HCT116 (cell line): ENCODE data around the gene ASAP3. TPM values are rescaled to one million over a fixed set of nuclear protein-coding genes. Genes with fewer than 3 reads are reported as not detected.

Experiments used
- ATAC-seq: fragments of 200-7000 bp; cut with Tn5 transposase; 2 replicates; pipeline ENCODE4 v1.9.1; 2020; ENCODE audit warnings: mild to moderate bottlenecking, moderate library complexity
- BruUV-seq: library from RNA; stranded (reverse); fragments of 400-500 nt; replicated peaks from 2 replicates; lab custom pipeline; 2021; lab: Mats Ljungman, UMichigan
- CTCF ChIA-PET: fragments of 300-600 bp; sonication (Branson Sonifier 250); formaldehyde crosslinking; loops from one replicate; lab custom pipeline; 2021; ENCODE audit warnings: antibody characterized with exemption; lab: Charles Lee
- POLR2A ChIA-PET: fragments of 300-600, 350-600 bp; sonication (Branson Sonifier 250); formaldehyde crosslinking; loops from one replicate; lab custom pipeline; 2021; ENCODE audit warnings: antibody characterized with exemption; lab: Charles Lee
- RAD21 ChIA-PET, 2 experiments: fragments of 300-600 bp; sonication (Branson Sonifier 250); formaldehyde crosslinking; loops; one replicate each; lab custom pipeline; 2023; ENCODE audit warnings: low total read pairs in 2 of 2; ENCODE audit not compliant: uncharacterized antibody in 2 of 2, unreplicated experiment in 2 of 2, low non-redundant PET in 1 of 2; lab: Charles Lee
- DNase-seq: peaks from one replicate; pipeline ENCODE4 v3.0.0-alpha.2; 2010; ENCODE audit warnings: low read depth, low spot score
- H2AFZ ChIP-seq: fragments of 200-600 bp; shearing (Covaris generic), sonication (generic); 2 replicates; pipeline ENCODE4 v1.6.1; 2017; ENCODE audit warnings: low read depth, mixed run types, mixed read lengths, antibody characterized with exemption, low read length; ENCODE audit not compliant: poor library complexity, severe bottlenecking
- H3K27ac ChIP-seq: 2 replicates; pipeline ENCODE4 v1.5.1; 2012; ENCODE audit warnings: low read depth, low read length
- H3K27me3 ChIP-seq: fragments of 200-600 bp; sonication (generic); 2 replicates; pipeline ENCODE4 v1.6.1; 2016; ENCODE audit warnings: mixed run types, low read length, mixed read lengths; ENCODE audit not compliant: insufficient read depth
- H3K36me3 ChIP-seq, 2 experiments: fragments of 200-500 bp in 1 of 2; fragments of 200-600 bp in 1 of 2; sonication (Bioruptor generic) in 1 of 2; sonication (generic) in 1 of 2; 2 replicates each; pipeline versions ENCODE4 v1.5.1 to v1.6.1; 2014 to 2016; ENCODE audit warnings: low read length in 2 of 2, inconsistent platforms in 1 of 2, mixed read lengths in 1 of 2, mixed run types in 1 of 2; ENCODE audit not compliant: insufficient read depth in 2 of 2, control insufficient read depth in 1 of 2
- H3K4me1 ChIP-seq, 2 experiments: fragments of 200-600 bp in 1 of 2; sonication (generic) in 1 of 2; 2 replicates each; pipeline versions ENCODE4 v1.5.1 to v1.6.1; 2012 to 2017; ENCODE audit warnings: low read length in 2 of 2, inconsistent platforms in 1 of 2, mild to moderate bottlenecking in 1 of 2, mixed read lengths in 1 of 2, mixed run types in 1 of 2, moderate library complexity in 1 of 2; ENCODE audit not compliant: insufficient read depth in 2 of 2, control insufficient read depth in 1 of 2
- H3K4me2 ChIP-seq: fragments of 200-600 bp; sonication (generic); 2 replicates; pipeline ENCODE4 v1.6.1; 2017; ENCODE audit warnings: mixed run types, low read length, mixed read lengths
- H3K4me3 ChIP-seq, 2 experiments: fragments of 200-600 bp in 1 of 2; sonication (generic) in 1 of 2; replicated peaks in 1 of 2; 2 replicates each; pipeline ENCODE4 v1.5.1; 2011 to 2016; ENCODE audit warnings: low read length in 2 of 2, control low read depth in 1 of 2, low read depth in 1 of 2, mild to moderate bottlenecking in 1 of 2, mixed read lengths in 1 of 2, mixed run types in 1 of 2
- H3K79me2 ChIP-seq: fragments of 200-600 bp; sonication (generic); 2 replicates; pipeline ENCODE4 v1.6.1; 2017; ENCODE audit warnings: mild to moderate bottlenecking, mixed run types, low read length, moderate library complexity, mixed read lengths; ENCODE audit not compliant: insufficient read depth
- H3K9ac ChIP-seq: fragments of 200-600 bp; sonication (generic); 2 replicates; pipeline ENCODE4 v1.6.1; 2016; ENCODE audit warnings: low read length, mixed read lengths
- H3K9me2 ChIP-seq: fragments of 200-600 bp; sonication (generic), shearing (Covaris generic); 2 replicates; pipeline ENCODE4 v1.6.1; 2017; ENCODE audit warnings: mixed run types, mild to moderate bottlenecking, moderate library complexity; ENCODE audit not compliant: insufficient read depth
- H3K9me3 ChIP-seq, 2 experiments: fragments of 200-500 bp in 1 of 2; fragments of 200-600 bp in 1 of 2; sonication (Bioruptor generic) in 1 of 2; sonication (generic) in 1 of 2; 2 replicates each; pipeline ENCODE4 v1.6.1; 2014 to 2017; ENCODE audit warnings: low read length in 2 of 2, mixed read lengths in 2 of 2, inconsistent platforms in 1 of 2, low read depth in 1 of 2, mild to moderate bottlenecking in 1 of 2, mixed run types in 1 of 2, moderate library complexity in 1 of 2; ENCODE audit not compliant: control insufficient read depth in 1 of 2, insufficient read depth in 1 of 2
- H4K20me1 ChIP-seq: fragments of 200-600 bp; sonication (generic), shearing (Covaris generic); 2 replicates; pipeline ENCODE4 v1.6.1; 2017; ENCODE audit warnings: mixed run types, mild to moderate bottlenecking, moderate library complexity; ENCODE audit not compliant: insufficient read depth
- ATF3 ChIP-seq: IDR thresholded peaks from 2 replicates; pipeline ENCODE4 v1.6.1; 2012
- CEBPB ChIP-seq: IDR thresholded peaks from 2 replicates; pipeline ENCODE4 v1.6.1; 2012; ENCODE audit warnings: low read depth
- CTCF ChIP-seq, 3 experiments: fragments of 200-600 bp in 1 of 3; sonication (generic) in 1 of 3; IDR thresholded peaks in 2 of 3; conservative IDR thresholded peaks in 1 of 3; 2 replicates each; pipeline ENCODE4 v1.5.1; 2012 to 2017; ENCODE audit warnings: low read depth in 2 of 3, low read length in 2 of 3, antibody characterized with exemption in 1 of 3, borderline replicate concordance in 1 of 3, control low read depth in 1 of 3, mild to moderate bottlenecking in 1 of 3, mixed read lengths in 1 of 3, mixed run types in 1 of 3, moderate library complexity in 1 of 3; ENCODE audit not compliant: insufficient read depth in 1 of 3
- EGR1 ChIP-seq: IDR thresholded peaks from 2 replicates; pipeline ENCODE4 v1.6.1; 2012; ENCODE audit warnings: low read depth
- EZH2phosphoT487 ChIP-seq: fragments of 200-600 bp; IDR thresholded peaks from 2 replicates; pipeline ENCODE4 v1.6.1; 2018; ENCODE audit warnings: antibody characterized with exemption, borderline replicate concordance
- MAX ChIP-seq: IDR thresholded peaks from 2 replicates; pipeline ENCODE4 v1.6.1; 2012
- POLR2A ChIP-seq: IDR thresholded peaks from 2 replicates; pipeline ENCODE4 v1.7.0; 2011; ENCODE audit warnings: borderline replicate concordance; ENCODE audit not compliant: insufficient read depth, insufficient read length; ENCODE audit errors: extremely low read depth
- REST ChIP-seq: IDR thresholded peaks from 2 replicates; pipeline ENCODE4 v1.6.1; 2012; ENCODE audit warnings: low read depth
- SIN3A ChIP-seq: IDR thresholded peaks from 2 replicates; pipeline ENCODE4 v1.6.1; 2012; ENCODE audit warnings: low read depth
- SP1 ChIP-seq: IDR thresholded peaks from 2 replicates; pipeline ENCODE4 v1.6.1; 2012; ENCODE audit warnings: low read depth
- SRF ChIP-seq: IDR thresholded peaks from 2 replicates; pipeline ENCODE4 v1.6.1; 2012; ENCODE audit warnings: low read depth
- TCF7L2 ChIP-seq: IDR thresholded peaks from 2 replicates; pipeline ENCODE4 v1.7.0; 2011; ENCODE audit warnings: borderline replicate concordance, inconsistent platforms; ENCODE audit not compliant: insufficient read depth, insufficient read length; ENCODE audit errors: extremely low read depth
- YY1 ChIP-seq: IDR thresholded peaks from 2 replicates; pipeline ENCODE4 v1.6.1; 2011; ENCODE audit warnings: low read length, low read depth, moderate library complexity, mild to moderate bottlenecking; ENCODE audit not compliant: insufficient replicate concordance; ENCODE audit errors: extremely low read depth
- ZFX ChIP-seq: fragments of 450-650 bp; IDR thresholded peaks from 2 replicates; pipeline ENCODE4 v1.6.1; 2017
- ZNF274 ChIP-seq: fragments of 200-500 bp; sonication (Bioruptor generic); IDR thresholded peaks from 2 replicates; pipeline ENCODE4 v1.6.1; 2014; ENCODE audit warnings: mild to moderate bottlenecking, low read depth, low read length, inconsistent platforms
- intact Hi-C: fragments of 100-400 bp; cut with micrococcal nuclease; formaldehyde crosslinking; loops from 2 replicates; pipeline ENCODE4 v1.10.0; 2022
- total RNA-seq: library from RNA; stranded (reverse); gene quantifications from one replicate; pipeline ENCODE4 v1.2.1, GENCODE V29; 2021; ENCODE audit not compliant: unreplicated experiment

The ASAP3 gene
- total RNA-seq, 1 experiment from 2014 or later: 19.7 TPM

GRCh38 chr1:23492132-23492720, 8.2 kb upstream of the ASAP3 start:
- no peaks in the 10 kb centered on the region for H3K36me3 ChIP-seq
- POLR2A ChIA-PET: no interaction called here
- no peak for ATAC-seq
- H3K4me3 ChIP-seq: no peak overlapping the region
- no peaks in the 10 kb centered on the region for H3K79me2 ChIP-seq
- RAD21 ChIA-PET: no interaction called here
- no peaks in the 10 kb centered on the region for H3K27me3 ChIP-seq
- no TSS peak for BruUV-seq
- intact Hi-C loops: no loop called here
- no peak overlapping the region for H3K27ac ChIP-seq
- CTCF ChIA-PET: no interaction called here
- no peaks in the 10 kb centered on the region for H4K20me1 ChIP-seq
- H3K9me2 ChIP-seq: no peaks in the 10 kb centered on the region
- TF ChIP-seq SP1 (no peak), ZNF274 (no peak), POLR2A (no peak), CTCF (IDR thresholded peaks at IDR 0.05 in 2 of 3, conservative IDR thresholded peaks at IDR 0.05 in 1 of 3; ENCODE audit: borderline replicate concordance in 1 of 3, insufficient read depth in 1 of 3, low read depth in 2 of 3, low read length in 2 of 3) (no peak), EZH2phosphoT487 (no peak), REST (no peak), ATF3 (no peak), EGR1 (no peak), MAX (no peak), TCF7L2 (no peak), SRF (no peak), SIN3A (no peak), YY1 (no peak), ZFX (no peak), CEBPB (no peak)
- no peak overlapping the region for H2AFZ ChIP-seq
- DNase-seq: no peak
- no peaks in the 10 kb centered on the region for H3K9me3 ChIP-seq
- H3K4me2 ChIP-seq: no peak overlapping the region
- H3K9ac ChIP-seq: no peak overlapping the region
- peaks cover 0 to 2% of the 10 kb centered on the region in 2 experiments; a peak in 1 of 4 replicates for H3K4me1 ChIP-seq
